Measurements from ENCODE around the gene MOCOS. TPM values are rescaled to one million over a fixed set of nuclear protein-coding genes. Genes with fewer than 3 reads are reported as not detected.
A peak's percentile ranks its signal among the peaks of the same experiment; 100 is the strongest.

The MOCOS gene
- total RNA-seq, 1 experiment from 2014 or later = 4.2 TPM

- Mint-ChIP-seq H3K36me3 (no peaks in the 10 kb centered on the region), H3K9me3 (no peaks in the 10 kb centered on the region), H3K27me3 (ENCODE audit: low read depth) (no peaks in the 10 kb centered on the region), H3K4me3 (no peak overlapping the region), H3K4me1 (peaks cover 18% of the 10 kb centered on the region), H3K27ac (no peak overlapping the region)
- no peak for TF ChIP-seq RELA (CRISPR knock-in tag; IDR thresholded peaks at IDR 0.05; ENCODE audit: borderline replicate concordance)
- no peak for DNase-seq (ENCODE audit: low spot score)
- CTCF ChIA-PET = interaction anchor here (0.9 kb wide), 1 partner anchor 21 kb away, joined by 4 read pairs; no protein-coding TSS in a partner anchor
- peak; percentile 48 for ATAC-seq
- POLR2A ChIA-PET = no interaction called here
Measured at GRCh38 chr18:36308711-36309435, 121.6 kb downstream of the MOCOS start.

GRCh38 chr18:36309436-36310391 is 122.4 kb downstream of the MOCOS start:
- H3K4me1 Mint-ChIP-seq = peaks cover 18% of the 10 kb centered on the region
- ATAC-seq (no peak; the same call in 1 of the 2 replicates), DNase-seq (ENCODE audit: low spot score) (no peak)
- no peak overlapping the region for H3K4me3 Mint-ChIP-seq
- ChIA-PET POLR2A (no interaction called here), CTCF (interaction anchor here (0.9 kb wide), 1 partner anchor 20 kb away, joined by 4 read pairs; no protein-coding TSS in a partner anchor)
- no peak for TF ChIP-seq ZNF138 (CRISPR knock-in tag; conservative IDR thresholded peaks at IDR 0.05)
- TF ChIP-seq, protein P1, sequence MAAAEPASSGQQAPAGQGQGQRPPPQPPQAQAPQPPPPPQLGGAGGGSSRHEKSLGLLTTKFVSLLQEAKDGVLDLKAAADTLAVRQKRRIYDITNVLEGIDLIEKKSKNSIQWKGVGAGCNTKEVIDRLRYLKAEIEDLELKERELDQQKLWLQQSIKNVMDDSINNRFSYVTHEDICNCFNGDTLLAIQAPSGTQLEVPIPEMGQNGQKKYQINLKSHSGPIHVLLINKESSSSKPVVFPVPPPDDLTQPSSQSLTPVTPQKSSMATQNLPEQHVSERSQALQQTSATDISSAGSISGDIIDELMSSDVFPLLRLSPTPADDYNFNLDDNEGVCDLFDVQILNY (CRISPR knock-in tag; IDR thresholded peaks at IDR 0.05) = no peak
- no peak for TF ChIP-seq ZNF317 (CRISPR knock-in tag; IDR thresholded peaks at IDR 0.05; ENCODE audit: borderline replicate concordance, low read depth)
- TF ChIP-seq PRDM15 (CRISPR knock-in tag; IDR thresholded peaks at IDR 0.05) = no peak
- TF ChIP-seq OVOL2 (CRISPR knock-in tag; IDR thresholded peaks at IDR 0.05; ENCODE audit: borderline replicate concordance) = no peak
- TF ChIP-seq TEAD4 (CRISPR knock-in tag; IDR thresholded peaks at IDR 0.05) = no peak
- TF ChIP-seq NR2C2 (CRISPR knock-in tag; IDR thresholded peaks at IDR 0.05) = no peak
- TF ChIP-seq, protein P2, sequence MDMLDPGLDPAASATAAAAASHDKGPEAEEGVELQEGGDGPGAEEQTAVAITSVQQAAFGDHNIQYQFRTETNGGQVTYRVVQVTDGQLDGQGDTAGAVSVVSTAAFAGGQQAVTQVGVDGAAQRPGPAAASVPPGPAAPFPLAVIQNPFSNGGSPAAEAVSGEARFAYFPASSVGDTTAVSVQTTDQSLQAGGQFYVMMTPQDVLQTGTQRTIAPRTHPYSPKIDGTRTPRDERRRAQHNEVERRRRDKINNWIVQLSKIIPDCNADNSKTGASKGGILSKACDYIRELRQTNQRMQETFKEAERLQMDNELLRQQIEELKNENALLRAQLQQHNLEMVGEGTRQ (CRISPR knock-in tag; IDR thresholded peaks at IDR 0.05) = no peak
- no peak for TF ChIP-seq ZNF671 (CRISPR knock-in tag; IDR thresholded peaks at IDR 0.05)
- no peak for TF ChIP-seq HMGXB4 (CRISPR knock-in tag; IDR thresholded peaks at IDR 0.05)
- TF ChIP-seq KAT7 (CRISPR knock-in tag; IDR thresholded peaks at IDR 0.05; ENCODE audit: borderline replicate concordance) = no peak
- no peaks in the 10 kb centered on the region for H3K36me3 Mint-ChIP-seq
- H3K9me3 Mint-ChIP-seq = no peaks in the 10 kb centered on the region
- no peak overlapping the region for H3K27ac Mint-ChIP-seq
- no peaks in the 10 kb centered on the region for H3K27me3 Mint-ChIP-seq (ENCODE audit: low read depth)
